ENCODE data around the gene ETDA. TPM values are rescaled to one million over a fixed set of nuclear protein-coding genes. Genes with fewer than 3 reads are reported as not detected.
"Not testable (repeated sequence)": the region's sequence is repeated elsewhere in the genome, so short reads cannot be mapped to it uniquely, and the experiment has no call there.

The ETDA gene
- total RNA-seq (not detected in 2 replicates), polyA plus RNA-seq (not detected in 2 replicates), polyA minus RNA-seq (not detected in 2 replicates)
- total RNA-seq (2013), result not detected

DNA sequence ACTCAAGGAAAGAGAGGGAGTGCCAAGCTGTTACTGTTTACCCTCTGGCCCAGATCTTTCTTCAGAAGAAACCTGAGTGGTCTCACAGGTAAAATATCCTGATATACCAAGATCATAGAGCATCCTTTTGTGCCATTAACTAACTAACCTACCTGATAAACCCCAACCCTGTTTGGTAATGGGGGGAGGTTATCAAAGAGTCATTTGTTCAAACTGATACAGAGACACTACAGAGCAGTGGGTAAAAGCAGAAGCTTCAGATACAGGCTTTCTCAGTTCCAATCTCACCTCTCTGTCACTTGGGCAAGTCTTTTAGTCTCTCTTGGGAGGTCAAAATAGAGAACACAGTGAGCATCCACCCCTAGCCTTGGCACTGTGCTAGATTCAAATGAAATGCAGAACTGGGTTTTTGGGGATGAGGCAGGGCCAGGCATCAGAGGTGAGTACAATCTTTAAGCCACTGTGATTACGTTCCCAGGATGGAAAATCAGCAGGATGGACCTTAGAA lies at the start of gene ETDA:
Gene ETDA, plus strand, starts transcription at position 51 of the 508 bp plus-strand sequence. CDS start 1,216 bp downstream, outside the sequence.
- WGBS (ENCODE audit: insufficient coverage), result no CpG with 5 or more reads among the region's 1 CpG

DNA sequence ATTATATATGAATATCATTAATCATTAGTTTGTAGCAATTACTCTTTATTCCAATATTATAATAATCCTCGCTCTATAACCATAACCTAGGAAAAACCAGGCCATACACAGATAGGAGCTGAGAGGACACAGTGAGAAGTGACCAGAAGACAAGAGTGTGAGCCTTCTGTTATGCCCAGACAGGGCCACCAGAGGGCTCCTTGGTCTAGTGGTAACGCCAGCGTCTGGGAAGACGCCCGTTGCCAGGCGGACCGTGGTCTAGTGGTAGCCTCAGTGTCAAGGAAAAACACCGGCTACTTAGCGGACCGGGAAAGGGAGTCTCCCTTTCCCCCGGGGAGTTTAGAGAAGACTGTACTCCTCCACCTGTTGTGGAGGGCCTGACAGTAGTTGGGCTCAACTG lies 45.4 kb upstream of the ETDA start:
- 24% methylated on average over 7 of the region's 11 CpGs for WGBS (ENCODE audit: insufficient coverage)
- peak; percentile 6 for DNase-seq
- H3K4me2 ChIP-seq (replicated peaks; ENCODE audit: low read depth, low read length, poor library complexity, severe bottlenecking); intact Hi-C loops (cut with micrococcal nuclease); H2AFZ ChIP-seq (ENCODE audit: insufficient read depth, low read depth, low read length, poor library complexity, severe bottlenecking); H3K9ac ChIP-seq (ENCODE audit: low read length); POLR2A ChIA-PET; H3K9me3 Mint-ChIP-seq (ENCODE audit: insufficient read depth); H3K9me3 ChIP-seq (ENCODE audit: control extremely low read depth in 1 of 3, control insufficient read depth in 2 of 3, insufficient read depth in 1 of 3, low read length in 2 of 3); H3K27me3 Mint-ChIP-seq; H3K4me3 ChIP-seq (ENCODE audit: control extremely low read depth in 1 of 5, extremely low read depth in 1 of 5, insufficient read depth in 1 of 5, low read depth in 2 of 5, low read length in 4 of 5); H3K27me3 ChIP-seq (replicated peaks in 1 of 4; ENCODE audit: control extremely low read depth in 1 of 4, control insufficient read depth in 3 of 4, insufficient read depth in 4 of 4, low read length in 3 of 4); H3K4me1 Mint-ChIP-seq; H3K27ac Mint-ChIP-seq; CTCF ChIA-PET; H3K4me1 ChIP-seq (ENCODE audit: control insufficient read depth in 2 of 2, insufficient read depth in 2 of 2, low read length in 2 of 2); H3K79me2 ChIP-seq (ENCODE audit: control insufficient read depth, insufficient read depth, low read length); H3K4me3 Mint-ChIP-seq; H4K20me1 ChIP-seq (ENCODE audit: control insufficient read depth, insufficient read depth, low read length, poor library complexity, severe bottlenecking); ATAC-seq (ENCODE audit: low read depth); H3K36me3 ChIP-seq (replicated peaks in 1 of 2; ENCODE audit: control extremely low read depth in 1 of 2, control insufficient read depth in 1 of 2, extremely low read depth in 1 of 2, insufficient read depth in 2 of 2, low read length in 1 of 2); H3K27ac ChIP-seq (ENCODE audit: low read length in 2 of 2): not testable (repeated sequence)
- TF ChIP-seq, protein P1, sequence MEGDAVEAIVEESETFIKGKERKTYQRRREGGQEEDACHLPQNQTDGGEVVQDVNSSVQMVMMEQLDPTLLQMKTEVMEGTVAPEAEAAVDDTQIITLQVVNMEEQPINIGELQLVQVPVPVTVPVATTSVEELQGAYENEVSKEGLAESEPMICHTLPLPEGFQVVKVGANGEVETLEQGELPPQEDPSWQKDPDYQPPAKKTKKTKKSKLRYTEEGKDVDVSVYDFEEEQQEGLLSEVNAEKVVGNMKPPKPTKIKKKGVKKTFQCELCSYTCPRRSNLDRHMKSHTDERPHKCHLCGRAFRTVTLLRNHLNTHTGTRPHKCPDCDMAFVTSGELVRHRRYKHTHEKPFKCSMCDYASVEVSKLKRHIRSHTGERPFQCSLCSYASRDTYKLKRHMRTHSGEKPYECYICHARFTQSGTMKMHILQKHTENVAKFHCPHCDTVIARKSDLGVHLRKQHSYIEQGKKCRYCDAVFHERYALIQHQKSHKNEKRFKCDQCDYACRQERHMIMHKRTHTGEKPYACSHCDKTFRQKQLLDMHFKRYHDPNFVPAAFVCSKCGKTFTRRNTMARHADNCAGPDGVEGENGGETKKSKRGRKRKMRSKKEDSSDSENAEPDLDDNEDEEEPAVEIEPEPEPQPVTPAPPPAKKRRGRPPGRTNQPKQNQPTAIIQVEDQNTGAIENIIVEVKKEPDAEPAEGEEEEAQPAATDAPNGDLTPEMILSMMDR (IDR thresholded peaks at IDR 0.05), result peak; percentile 55

More for the DNA sequence above, at the start of gene ETDA:
- H3K27me3 ChIP-seq (replicated peaks in 1 of 4; ENCODE audit: control extremely low read depth in 1 of 4, control insufficient read depth in 3 of 4, insufficient read depth in 4 of 4, low read length in 3 of 4); H3K4me2 ChIP-seq (replicated peaks; ENCODE audit: low read depth, low read length, poor library complexity, severe bottlenecking); H3K4me3 ChIP-seq (ENCODE audit: control extremely low read depth in 1 of 5, extremely low read depth in 1 of 5, insufficient read depth in 1 of 5, low read depth in 2 of 5, low read length in 4 of 5); H3K27ac Mint-ChIP-seq; intact Hi-C loops (cut with micrococcal nuclease); H4K20me1 ChIP-seq (ENCODE audit: control insufficient read depth, insufficient read depth, low read length, poor library complexity, severe bottlenecking); H3K9me3 Mint-ChIP-seq (ENCODE audit: insufficient read depth); H3K27me3 Mint-ChIP-seq; ATAC-seq (ENCODE audit: low read depth); H3K4me1 Mint-ChIP-seq; CTCF ChIA-PET; H3K36me3 ChIP-seq (replicated peaks in 1 of 2; ENCODE audit: control extremely low read depth in 1 of 2, control insufficient read depth in 1 of 2, extremely low read depth in 1 of 2, insufficient read depth in 2 of 2, low read length in 1 of 2); H2AFZ ChIP-seq (ENCODE audit: insufficient read depth, low read depth, low read length, poor library complexity, severe bottlenecking); H3K4me1 ChIP-seq (ENCODE audit: control insufficient read depth in 2 of 2, insufficient read depth in 2 of 2, low read length in 2 of 2); H3K4me3 Mint-ChIP-seq; H3K9ac ChIP-seq (ENCODE audit: low read length); POLR2A ChIA-PET; H3K27ac ChIP-seq (ENCODE audit: low read length in 2 of 2); H3K79me2 ChIP-seq (ENCODE audit: control insufficient read depth, insufficient read depth, low read length); H3K9me3 ChIP-seq (ENCODE audit: control extremely low read depth in 1 of 3, control insufficient read depth in 2 of 3, insufficient read depth in 1 of 3, low read length in 2 of 3); DNase-seq: not testable (repeated sequence)

All from B cell (primary cell).